Cardiac muscle cell (in vitro differentiated cells and primary cell): Measurements from ENCODE around the gene KAZN. TPM values are rescaled to one million over a fixed set of nuclear protein-coding genes. Genes with fewer than 3 reads are reported as not detected.

Source experiments
- DNase-seq, 2 donors: peaks; one replicate each; pipeline versions ENCODE4 v3.0.0 to v3.0.0-alpha.2; 2010 to 2017; ENCODE audit warnings: low read depth in 1 of 2, low spot score in 1 of 2
- H3K27ac ChIP-seq: fragments of 200-600 bp; sonication (generic); 2 replicates; pipeline ENCODE4 v1.5.1; 2016
- H3K27me3 ChIP-seq: fragments of 200-600 bp; sonication (generic); 2 replicates; pipeline ENCODE4 v1.6.0; 2016; ENCODE audit warnings: control low read depth
- H3K36me3 ChIP-seq: fragments of 200-600 bp; sonication (generic); 2 replicates; pipeline ENCODE4 v1.5.1; 2016; ENCODE audit warnings: control low read depth
- H3K4me1 ChIP-seq: fragments of 200-600 bp; sonication (generic); 2 replicates; pipeline ENCODE4 v1.8.1; 2017; ENCODE audit warnings: low read depth, mild to moderate bottlenecking, mixed run types
- H3K4me3 ChIP-seq: fragments of 200-600 bp; sonication (generic); 2 replicates; pipeline ENCODE4 v1.5.1; 2016; ENCODE audit warnings: mild to moderate bottlenecking
- H3K9me3 ChIP-seq: fragments of 200-600 bp; sonication (generic); 2 replicates; pipeline ENCODE4 v1.5.1; 2017; ENCODE audit warnings: low read depth, mild to moderate bottlenecking, control low read depth
- polyA plus RNA-seq: library from polyadenylated mRNA; unstranded; fragments of >200 nt; fragmentation: Nextera tagmentation; extraction: Ambion mirVana; gene quantifications from 2 replicates; pipeline ENCODE4 v1.2.1, GENCODE V29; 2016
- total RNA-seq: library from RNA; depleted of rRNA; stranded (reverse); fragments of >200 nt; gene quantifications from 2 replicates; pipeline ENCODE4 v1.2.3, GENCODE V29; 2016
- TF ChIP-seq, protein P1 (sequence below): IDR thresholded peaks from 2 replicates; pipeline ENCODE4 v1.5.1; 2012; ENCODE audit warnings: low read depth, mild to moderate bottlenecking, low read length

The KAZN gene
- total and polyA plus RNA-seq, 2 experiments from 2014 or later = 17.5 to 26.9 TPM

DNA sequence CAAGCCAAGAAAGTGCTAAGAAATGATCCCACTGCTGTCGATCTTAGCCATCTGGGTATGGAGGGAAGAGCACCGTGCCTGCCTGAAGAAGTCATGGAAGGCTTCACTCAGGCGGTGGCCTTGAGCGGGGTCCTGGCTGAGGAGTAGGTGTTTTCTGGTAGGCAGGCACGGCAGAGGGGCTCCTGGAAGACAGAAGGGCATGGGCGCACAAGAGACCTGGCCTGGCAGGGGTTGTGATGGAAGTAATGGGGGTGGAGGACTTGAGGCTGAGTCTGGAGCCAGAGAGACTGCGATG lies 185.1 kb downstream of the KAZN start:
- DNase-seq = no peak
- Histone ChIP-seq H3K9me3 (no peaks in the 10 kb centered on the region), H3K27ac (peak overlapping the region; percentile 75), H3K4me1 (peaks cover 20% of the 10 kb centered on the region), H3K4me3 (no peak overlapping the region), H3K36me3 (no peaks in the 10 kb centered on the region), H3K27me3 (no peaks in the 10 kb centered on the region)
- TF ChIP-seq, protein P1, sequence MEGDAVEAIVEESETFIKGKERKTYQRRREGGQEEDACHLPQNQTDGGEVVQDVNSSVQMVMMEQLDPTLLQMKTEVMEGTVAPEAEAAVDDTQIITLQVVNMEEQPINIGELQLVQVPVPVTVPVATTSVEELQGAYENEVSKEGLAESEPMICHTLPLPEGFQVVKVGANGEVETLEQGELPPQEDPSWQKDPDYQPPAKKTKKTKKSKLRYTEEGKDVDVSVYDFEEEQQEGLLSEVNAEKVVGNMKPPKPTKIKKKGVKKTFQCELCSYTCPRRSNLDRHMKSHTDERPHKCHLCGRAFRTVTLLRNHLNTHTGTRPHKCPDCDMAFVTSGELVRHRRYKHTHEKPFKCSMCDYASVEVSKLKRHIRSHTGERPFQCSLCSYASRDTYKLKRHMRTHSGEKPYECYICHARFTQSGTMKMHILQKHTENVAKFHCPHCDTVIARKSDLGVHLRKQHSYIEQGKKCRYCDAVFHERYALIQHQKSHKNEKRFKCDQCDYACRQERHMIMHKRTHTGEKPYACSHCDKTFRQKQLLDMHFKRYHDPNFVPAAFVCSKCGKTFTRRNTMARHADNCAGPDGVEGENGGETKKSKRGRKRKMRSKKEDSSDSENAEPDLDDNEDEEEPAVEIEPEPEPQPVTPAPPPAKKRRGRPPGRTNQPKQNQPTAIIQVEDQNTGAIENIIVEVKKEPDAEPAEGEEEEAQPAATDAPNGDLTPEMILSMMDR = no peak

DNA sequence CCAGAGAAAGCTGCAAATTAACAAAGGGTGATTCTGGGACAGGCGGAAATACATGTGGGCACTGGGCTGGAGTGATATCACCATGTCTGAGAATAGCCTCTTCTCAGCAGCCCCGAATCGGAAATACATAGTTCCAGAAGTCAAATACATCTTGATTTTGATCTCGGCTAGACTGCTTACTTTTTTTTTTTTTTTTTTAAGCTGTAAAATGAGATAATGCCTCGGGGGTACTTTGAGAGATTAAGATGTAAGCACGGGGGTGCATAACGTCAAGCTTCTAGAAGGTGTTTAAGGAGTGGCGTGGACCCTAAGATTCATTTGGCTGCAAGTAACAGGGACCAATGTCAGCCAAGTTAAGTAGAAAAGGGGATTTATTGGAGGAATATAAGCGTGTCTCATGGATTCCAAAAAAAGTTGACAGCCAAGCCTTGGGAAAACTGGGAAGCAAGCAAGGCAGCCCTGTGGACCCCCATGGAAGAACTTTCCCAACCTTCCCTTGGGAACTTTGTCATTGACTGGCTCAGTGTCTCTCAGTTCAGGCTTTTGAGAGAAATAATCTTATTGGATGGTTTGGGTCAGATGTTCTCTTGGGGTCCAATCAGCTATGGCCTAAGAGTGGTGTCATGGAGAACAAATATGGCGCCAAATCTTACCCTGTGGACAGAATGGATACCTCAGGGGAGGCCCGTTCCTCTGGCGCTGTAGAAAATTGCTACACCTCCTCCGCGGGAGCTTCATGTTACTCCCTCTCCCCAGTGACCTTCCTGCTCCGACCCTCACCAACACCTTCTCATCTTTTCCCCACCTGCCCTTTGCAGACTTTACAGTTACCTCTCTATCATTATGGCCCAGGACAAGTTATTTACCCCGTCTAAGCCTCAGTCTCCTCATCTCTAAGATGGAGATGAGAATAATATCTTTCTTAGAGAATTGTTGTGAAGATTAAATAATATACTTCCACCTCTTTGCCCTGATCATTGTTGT lies 186.6 kb downstream of the KAZN start:
- Histone ChIP-seq H3K9me3 (no peaks in the 10 kb centered on the region), H3K36me3 (no peaks in the 10 kb centered on the region), H3K4me1 (peaks cover 20% of the 10 kb centered on the region), H3K27me3 (no peaks in the 10 kb centered on the region), H3K4me3 (no peak overlapping the region), H3K27ac (no peak overlapping the region)
- TF ChIP-seq, protein P1 = no peak
- no peak for DNase-seq

DNA sequence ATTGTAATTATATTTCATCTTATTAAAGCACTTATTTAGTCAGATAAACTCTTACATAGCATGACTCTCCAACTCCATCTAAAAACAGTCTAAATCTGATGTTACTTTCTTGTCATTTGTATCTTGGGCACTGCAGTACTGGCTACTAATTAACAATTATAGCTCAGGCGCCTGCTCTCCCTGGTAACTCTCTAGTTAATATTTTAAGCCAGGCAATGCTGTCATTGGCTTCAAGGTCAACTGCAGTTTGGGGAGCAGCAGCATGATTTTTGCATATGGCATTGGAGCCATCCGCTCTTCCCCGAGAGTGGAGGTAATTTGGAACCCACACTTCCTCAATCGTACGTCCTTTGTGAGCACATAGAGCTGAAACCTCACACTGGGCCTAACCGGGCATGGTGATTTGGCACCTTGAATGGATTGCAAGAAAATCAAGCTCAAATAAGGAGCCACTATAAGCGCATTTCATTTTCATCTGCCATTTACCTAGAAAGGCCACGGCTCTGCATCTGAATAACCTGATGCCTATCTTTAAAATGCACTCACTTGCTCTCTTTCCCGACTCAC lies 187.7 kb downstream of the KAZN start:
- H3K4me1 ChIP-seq = peaks cover 20% of the 10 kb centered on the region
- H3K4me3 ChIP-seq = no peak overlapping the region
- TF ChIP-seq, protein P1 = no peak
- no peaks in the 10 kb centered on the region for H3K9me3 ChIP-seq
- H3K36me3 ChIP-seq = no peaks in the 10 kb centered on the region
- no peak for DNase-seq
- no peak overlapping the region for H3K27ac ChIP-seq
- H3K27me3 ChIP-seq = no peaks in the 10 kb centered on the region

DNA sequence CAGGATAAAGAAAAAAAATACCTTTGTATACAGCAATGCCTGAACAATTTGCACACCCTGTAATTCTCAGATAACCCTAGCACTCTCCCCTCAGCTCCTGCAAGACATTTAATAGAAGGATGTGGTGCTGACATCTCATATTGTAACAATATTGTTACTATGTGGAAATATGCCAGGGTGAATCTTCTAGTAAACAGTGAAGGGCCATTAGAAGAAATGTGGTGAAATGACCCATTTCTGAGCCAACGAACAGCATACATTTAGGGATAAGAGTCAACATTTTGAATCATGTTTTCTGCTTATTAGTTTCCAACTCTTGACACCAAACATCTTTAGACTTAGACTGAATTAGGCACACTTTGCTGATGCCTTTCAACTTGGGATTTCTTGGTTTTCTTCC lies 188.2 kb downstream of the KAZN start:
- DNase-seq = no peak
- TF ChIP-seq, protein P1 = no peak

DNA sequence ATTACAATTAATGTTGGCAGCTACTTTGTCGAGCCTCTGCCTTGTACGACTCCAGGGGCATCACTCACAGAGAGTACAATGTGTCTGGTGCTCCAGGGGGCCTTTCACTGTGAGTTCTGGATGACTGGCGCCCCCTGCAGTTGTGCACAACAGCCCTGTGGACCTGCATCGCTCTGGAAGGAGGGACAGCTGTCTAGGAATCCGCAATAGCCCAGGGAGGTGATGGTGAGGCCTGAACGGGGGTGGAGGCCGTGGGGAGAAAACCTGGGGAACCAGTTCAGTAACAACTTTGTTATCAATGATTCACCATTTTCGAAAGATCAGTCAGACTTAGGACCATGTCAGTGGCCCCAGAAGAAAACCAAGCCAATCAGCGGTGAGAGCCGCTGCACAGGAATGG lies 189.1 kb downstream of the KAZN start:
- Histone ChIP-seq H3K4me3 (no peak overlapping the region), H3K27me3 (no peaks in the 10 kb centered on the region), H3K27ac (no peak overlapping the region), H3K9me3 (no peaks in the 10 kb centered on the region), H3K36me3 (no peaks in the 10 kb centered on the region), H3K4me1 (peaks cover 18% of the 10 kb centered on the region)
- TF ChIP-seq, protein P1 = no peak
- DNase-seq = no peak

More for the DNA sequence above, 188.2 kb downstream of the KAZN start:
- no peaks in the 10 kb centered on the region for H3K36me3 ChIP-seq
- H3K4me3 ChIP-seq = no peak overlapping the region
- H3K27me3 ChIP-seq = no peaks in the 10 kb centered on the region
- peaks cover 20% of the 10 kb centered on the region for H3K4me1 ChIP-seq
- no peak overlapping the region for H3K27ac ChIP-seq
- H3K9me3 ChIP-seq = no peaks in the 10 kb centered on the region
